Astrocyte (in vitro differentiated cells and primary cell): ENCODE data around the gene PCMT1.

Experiments used
- CTCF ChIP-seq: IDR thresholded peaks from 2 replicates; pipeline ENCODE4 v1.5.1; 2011; ENCODE audit warnings: low read depth, mild to moderate bottlenecking, inconsistent platforms, low read length, moderate library complexity; ENCODE audit not compliant: insufficient read depth
- EZH2 ChIP-seq: IDR thresholded peaks from 2 replicates; pipeline ENCODE4 v1.6.1; 2012; ENCODE audit warnings: mild to moderate bottlenecking, low read length, inconsistent platforms; ENCODE audit not compliant: insufficient read depth

GRCh38 chr6:149782337-149782736 is 32.8 kb downstream of the PCMT1 start:
- TF ChIP-seq CTCF (no peak), EZH2 (no peak)
